ENCODE measurements around the gene PTPRO.

GRCh38 chr12:15323480-15323879 is 1.2 kb downstream of the PTPRO start:
- TF ChIP-seq CTCF (IDR thresholded peaks at IDR 0.05; ENCODE audit: low read depth, low read length) (no peak), EZH2phosphoT487 (IDR thresholded peaks at IDR 0.05; ENCODE audit: low read depth) (no peak)
